Mesenchymal stem cell (in vitro differentiated cells and primary cell): ENCODE results near the gene DPP3.

ENCODE experiments used
- DNase-seq: peaks from one replicate; pipeline ENCODE4 v3.0.0-alpha.2; 2013
- H2AFZ ChIP-seq: one replicate; pipeline ENCODE4 v1.6.1; 2013; ENCODE audit warnings: low read depth, mild to moderate bottlenecking, control low read depth, inconsistent platforms, low read length, moderate library complexity
- H2AK5ac ChIP-seq: 2 replicates; pipeline ENCODE4 v1.6.1; 2013; ENCODE audit warnings: low read length, moderate library complexity, mild to moderate bottlenecking, inconsistent platforms; ENCODE audit not compliant: severe bottlenecking
- H2BK120ac ChIP-seq: one replicate; pipeline ENCODE4 v1.6.1; 2013; ENCODE audit warnings: low read depth, mild to moderate bottlenecking, inconsistent platforms, low read length, moderate library complexity
- H2BK12ac ChIP-seq, 2 experiments: one replicate each; pipeline ENCODE4 v1.6.1; 2013; ENCODE audit warnings: inconsistent platforms in 2 of 2, low read length in 2 of 2, mild to moderate bottlenecking in 2 of 2, moderate library complexity in 2 of 2, control low read depth in 1 of 2
- H2BK15ac ChIP-seq: one replicate; pipeline ENCODE4 v1.6.1; 2013; ENCODE audit warnings: mild to moderate bottlenecking, low read depth, inconsistent platforms; ENCODE audit not compliant: poor library complexity, severe bottlenecking
- H2BK5ac ChIP-seq: 2 replicates; pipeline ENCODE4 v1.6.1; 2013; ENCODE audit warnings: low read depth, mild to moderate bottlenecking, low read length, control low read depth, inconsistent platforms; ENCODE audit not compliant: poor library complexity, severe bottlenecking
- H3K14ac ChIP-seq, 2 experiments: one replicate each; pipeline ENCODE4 v1.6.1; 2013; ENCODE audit warnings: inconsistent platforms in 2 of 2, low read length in 2 of 2, control low read depth in 1 of 2, mild to moderate bottlenecking in 1 of 2, moderate library complexity in 1 of 2
- H3K18ac ChIP-seq, 2 experiments: one replicate each; pipeline ENCODE4 v1.6.1; 2013; ENCODE audit warnings: inconsistent platforms in 2 of 2, low read length in 2 of 2, control low read depth in 1 of 2, low read depth in 1 of 2, mild to moderate bottlenecking in 1 of 2
- H3K23ac ChIP-seq, 2 experiments: one replicate each; pipeline ENCODE4 v1.6.1; 2013; ENCODE audit warnings: inconsistent platforms in 2 of 2, low read length in 2 of 2, mild to moderate bottlenecking in 2 of 2, moderate library complexity in 2 of 2, control low read depth in 1 of 2
- H3K27ac ChIP-seq: 2 replicates; pipeline ENCODE4 v1.5.1; 2013; ENCODE audit warnings: mild to moderate bottlenecking, moderate library complexity, low read length, control low read depth, inconsistent platforms; ENCODE audit not compliant: poor library complexity, severe bottlenecking
- H3K27me3 ChIP-seq, 2 experiments: 2 replicates each; pipeline versions ENCODE4 v1.6.1 to v1.7.0; 2013; ENCODE audit warnings: low read length in 2 of 2, mild to moderate bottlenecking in 2 of 2, moderate library complexity in 2 of 2, control low read depth in 1 of 2, inconsistent platforms in 1 of 2; ENCODE audit not compliant: control insufficient read depth in 1 of 2, insufficient read depth in 1 of 2
- H3K36me3 ChIP-seq, 2 experiments: 2 replicates each; pipeline versions ENCODE4 v1.6.1 to v1.7.0; 2013; ENCODE audit warnings: low read length in 2 of 2, control low read depth in 1 of 2, inconsistent platforms in 1 of 2, low read depth in 1 of 2, mild to moderate bottlenecking in 1 of 2; ENCODE audit not compliant: insufficient read depth in 2 of 2, control insufficient read depth in 1 of 2
- H3K4ac ChIP-seq, 2 experiments: one replicate each; pipeline ENCODE4 v1.6.1; 2013; ENCODE audit warnings: inconsistent platforms in 2 of 2, low read length in 2 of 2, mild to moderate bottlenecking in 2 of 2, moderate library complexity in 2 of 2, control low read depth in 1 of 2, low read depth in 1 of 2
- H3K4me1 ChIP-seq: 2 replicates; pipeline ENCODE4 v1.6.1; 2013; ENCODE audit warnings: low read depth, low read length, control low read depth; ENCODE audit not compliant: control insufficient read depth, insufficient read depth
- H3K4me2 ChIP-seq: 2 replicates; pipeline ENCODE4 v1.6.1; 2013; ENCODE audit warnings: low read length, mild to moderate bottlenecking, inconsistent platforms; ENCODE audit not compliant: poor library complexity, severe bottlenecking
- H3K4me3 ChIP-seq, 2 experiments: 2 replicates each; pipeline versions ENCODE4 v1.5.1 to v1.7.0; 2013; ENCODE audit warnings: low read length in 2 of 2, mild to moderate bottlenecking in 2 of 2, control low read depth in 1 of 2, low read depth in 1 of 2; ENCODE audit not compliant: insufficient read depth in 1 of 2
- H3K79me1 ChIP-seq: replicated peaks from 2 replicates; pipeline ENCODE4 v1.6.1; 2013; ENCODE audit warnings: mild to moderate bottlenecking, control low read depth, low read length, inconsistent platforms; ENCODE audit not compliant: poor library complexity, severe bottlenecking
- H3K9ac ChIP-seq: 2 replicates; pipeline ENCODE4 v1.7.0; 2013; ENCODE audit warnings: mild to moderate bottlenecking, low read length, moderate library complexity
- H3K9me3 ChIP-seq: 2 replicates; pipeline ENCODE4 v1.7.0; 2013; ENCODE audit warnings: mild to moderate bottlenecking, low read length; ENCODE audit not compliant: control insufficient read depth
- H4K8ac ChIP-seq: one replicate; pipeline ENCODE4 v1.6.1; 2013; ENCODE audit warnings: inconsistent platforms, mild to moderate bottlenecking, low read length, moderate library complexity
- H4K91ac ChIP-seq: one replicate; pipeline ENCODE4 v1.6.1; 2013; ENCODE audit warnings: mild to moderate bottlenecking, low read length, inconsistent platforms
- WGBS: methylation state at CpG from one replicate; pipeline ENCODE4 v1.1.7; 2013; ENCODE audit warnings: mixed read lengths; 5-methylcytosine and 5-hydroxymethylcytosine counted together

DPP3 gene

GRCh38 chr11:66470015-66470414, 10.2 kb upstream of the DPP3 start:
- DNase-seq, result no peak
- Histone ChIP-seq H4K8ac (no peak overlapping the region), H3K4me3 (no peak overlapping the region), H4K91ac (no peak overlapping the region), H3K18ac (no peak overlapping the region), H2BK120ac (no peak overlapping the region), H2BK15ac (no peak overlapping the region), H3K4ac (no peak overlapping the region), H2AFZ (no peak overlapping the region), H2AK5ac (no peak overlapping the region), H3K79me1 (peaks cover 6% of the 10 kb centered on the region), H2BK12ac (no peak overlapping the region), H3K23ac (no peak overlapping the region), H3K4me1 (peaks cover 14% of the 10 kb centered on the region), H3K9ac (no peak overlapping the region), H3K14ac (no peak overlapping the region), H3K27me3 (no peaks in the 10 kb centered on the region), H3K36me3 (peaks cover 23 to 43% of the 10 kb centered on the region in 2 experiments), H3K27ac (no peak overlapping the region), H3K9me3 (no peaks in the 10 kb centered on the region), H3K4me2 (no peak overlapping the region), H2BK5ac (no peak overlapping the region)
- 93% methylated on average over 3 of the region's 3 CpGs for WGBS

GRCh38 chr11:66471142-66471541, 9.1 kb upstream of the DPP3 start:
- no peak overlapping the region for H2AK5ac ChIP-seq
- H2BK15ac ChIP-seq, result no peak overlapping the region
- peaks cover 33 to 47% of the 10 kb centered on the region in 2 experiments for H3K36me3 ChIP-seq
- no peak for DNase-seq
- no peak overlapping the region for H2BK5ac ChIP-seq
- H3K9me3 ChIP-seq, result no peaks in the 10 kb centered on the region
- H2BK120ac ChIP-seq, result no peak overlapping the region
- H3K4me3 ChIP-seq, result no peak overlapping the region
- H3K18ac ChIP-seq, result no peak overlapping the region
- H4K91ac ChIP-seq, result no peak overlapping the region
- H3K4me2 ChIP-seq, result no peak overlapping the region
- WGBS, result 96% methylated on average over 16 of the region's 16 CpGs
- no peak overlapping the region for H3K9ac ChIP-seq
- peaks cover 9% of the 10 kb centered on the region for H3K4me1 ChIP-seq
- H3K23ac ChIP-seq, result no peak overlapping the region
- no peak overlapping the region for H3K27ac ChIP-seq
- no peak overlapping the region for H2BK12ac ChIP-seq
- H4K8ac ChIP-seq, result no peak overlapping the region
- H3K4ac ChIP-seq, result no peak overlapping the region
- H3K79me1 ChIP-seq, result peaks cover 13% of the 10 kb centered on the region
- no peak overlapping the region for H2AFZ ChIP-seq
- H3K27me3 ChIP-seq, result no peaks in the 10 kb centered on the region
- H3K14ac ChIP-seq, result no peak overlapping the region

GRCh38 chr11:66472054-66472453, 8.2 kb upstream of the DPP3 start:
- no peak for DNase-seq
- no peak overlapping the region for H3K4me2 ChIP-seq
- no peak overlapping the region for H2BK15ac ChIP-seq
- H4K91ac ChIP-seq, result no peak overlapping the region
- H2AK5ac ChIP-seq, result no peak overlapping the region
- H2AFZ ChIP-seq, result no peak overlapping the region
- peaks cover 11% of the 10 kb centered on the region for H3K4me1 ChIP-seq
- H3K4ac ChIP-seq, result no peak overlapping the region
- no peak overlapping the region for H2BK5ac ChIP-seq
- no peak overlapping the region for H3K9ac ChIP-seq
- H4K8ac ChIP-seq, result no peak overlapping the region
- H3K9me3 ChIP-seq, result no peaks in the 10 kb centered on the region
- 93% methylated on average over 9 of the region's 9 CpGs for WGBS
- H3K27me3 ChIP-seq, result no peaks in the 10 kb centered on the region
- H3K79me1 ChIP-seq, result peaks cover 15% of the 10 kb centered on the region
- H2BK12ac ChIP-seq, result no peak overlapping the region
- no peak overlapping the region for H3K27ac ChIP-seq
- no peak overlapping the region for H3K14ac ChIP-seq
- no peak overlapping the region for H3K23ac ChIP-seq
- H3K18ac ChIP-seq, result no peak overlapping the region
- H3K36me3 ChIP-seq, result peaks cover 42 to 50% of the 10 kb centered on the region in 2 experiments
- no peak overlapping the region for H2BK120ac ChIP-seq
- no peak overlapping the region for H3K4me3 ChIP-seq

- H3K27ac ChIP-seq, result no peak overlapping the region
- H3K9me3 ChIP-seq, result no peaks in the 10 kb centered on the region
- H3K18ac ChIP-seq, result no peak overlapping the region
- H2BK12ac ChIP-seq, result no peak overlapping the region
- no peak overlapping the region for H2BK15ac ChIP-seq
- peaks cover 6% of the 10 kb centered on the region for H3K4me1 ChIP-seq
- no peak overlapping the region for H2BK5ac ChIP-seq
- no peak overlapping the region for H3K9ac ChIP-seq
- no peak overlapping the region for H3K4ac ChIP-seq
- H3K4me3 ChIP-seq, result no peak overlapping the region
- no peak overlapping the region for H3K23ac ChIP-seq
- H3K14ac ChIP-seq, result no peak overlapping the region
- H3K4me2 ChIP-seq, result no peak overlapping the region
- H4K8ac ChIP-seq, result no peak overlapping the region
- H2AK5ac ChIP-seq, result no peak overlapping the region
- no peak for DNase-seq
- WGBS, result 96% methylated on average over 11 of the region's 11 CpGs
- no peak overlapping the region for H2AFZ ChIP-seq
- H3K36me3 ChIP-seq, result peaks cover 50 to 55% of the 10 kb centered on the region in 2 experiments
- H3K79me1 ChIP-seq, result peaks cover 9% of the 10 kb centered on the region
- H2BK120ac ChIP-seq, result no peak overlapping the region
- H3K27me3 ChIP-seq, result no peaks in the 10 kb centered on the region
- H4K91ac ChIP-seq, result no peak overlapping the region
Measured at GRCh38 chr11:66473167-66473566, 7.1 kb upstream of the DPP3 start.
